Tibial artery (tissue), 4 donors: ENCODE data around the gene RELT.

ENCODE experiments used
- DNase-seq, 2 donors: peaks; one replicate each; pipeline ENCODE4 v3.0.0-alpha.2; 2019
- H3K27ac ChIP-seq, 2 donors: fragments of 200-600 bp; sonication (generic) in 1 of 2; 1 replicate in 1 of 2; 2 replicates in 1 of 2; pipeline ENCODE4 v1.5.1; 2018 to 2019; ENCODE audit warnings: mild to moderate bottlenecking in 1 of 2
- H3K27me3 ChIP-seq, 2 donors: fragments of 200-600 bp; sonication (generic) in 1 of 2; one replicate each; pipeline versions ENCODE4 v1.5.1 to v1.6.0; 2016 to 2019
- H3K36me3 ChIP-seq, 3 donors: fragments of 200-600 bp; sonication (generic) in 2 of 3; one replicate each; pipeline ENCODE4 v1.5.1; 2016 to 2019; ENCODE audit warnings: mild to moderate bottlenecking in 2 of 3
- H3K4me1 ChIP-seq, 4 donors: fragments of 200-600 bp; sonication (generic) in 2 of 4; 1 replicate in 3 of 4; 2 replicates in 1 of 4; pipeline ENCODE4 v1.5.1; 2016 to 2019
- H3K4me3 ChIP-seq, 2 donors: fragments of 200-600 bp; sonication (generic) in 1 of 2; 1 replicate in 1 of 2; 2 replicates in 1 of 2; pipeline ENCODE4 v1.5.1; 2018 to 2019; ENCODE audit warnings: mild to moderate bottlenecking in 2 of 2
- H3K9me3 ChIP-seq, 3 donors: fragments of 200-600 bp; sonication (generic) in 1 of 3; one replicate each; pipeline ENCODE4 v1.5.1; 2016 to 2019
- CTCF ChIP-seq, 2 experiments: fragments of 200-600 bp in 1 of 2; fragments of 450-650 bp in 1 of 2; IDR thresholded peaks; one replicate each; pipeline ENCODE4 v1.5.1; 2017 to 2019; ENCODE audit warnings: antibody characterized with exemption in 2 of 2, mild to moderate bottlenecking in 1 of 2, moderate library complexity in 1 of 2
- intact Hi-C: fragments of 100-400 bp; cut with DNase I; formaldehyde crosslinking; loops from one replicate; pipeline ENCODE4 v1.15.0; 2023; ENCODE audit warnings: low total_unique reads

RELT gene

GRCh38 chr11:73400293-73400692, 24.1 kb downstream of the RELT start:
- Histone ChIP-seq H3K4me3 (no peak overlapping the region), H3K36me3 (peaks cover 0 to 13% (median 3%) of the 10 kb centered on the region in 3 donors), H3K27me3 (no peaks in the 10 kb centered on the region), H3K27ac (no peak overlapping the region), H3K9me3 (no peaks in the 10 kb centered on the region), H3K4me1 (peaks cover 0 to 12% (median 5%) of the 10 kb centered on the region in 4 donors)
- no peak for DNase-seq
- intact Hi-C loops: no loop called here
- TF ChIP-seq CTCF (IDR thresholded peaks at IDR 0.05): no peak

- intact Hi-C loops: no loop called here
- peak in 1 of 2 donors; percentile 43 for DNase-seq
Observed at GRCh38 chr11:73401217-73401923, 25.2 kb downstream of the RELT start.

GRCh38 chr11:73401924-73402833, 26.0 kb downstream of the RELT start:
- no peak for TF ChIP-seq CTCF (IDR thresholded peaks at IDR 0.05)
- Histone ChIP-seq H3K27me3 (no peaks in the 10 kb centered on the region), H3K36me3 (peaks cover 9 to 30% (median 13%) of the 10 kb centered on the region in 3 donors), H3K27ac (no peak overlapping the region), H3K4me3 (no peak overlapping the region), H3K9me3 (no peaks in the 10 kb centered on the region), H3K4me1 (peaks cover 0 to 8% (median 2%) of the 10 kb centered on the region in 4 donors)
- DNase-seq: no peak
- intact Hi-C loops: loop anchor here (2.0 kb wide), 1 partner anchor 261 kb away; no protein-coding TSS in a partner anchor

More at GRCh38 chr11:73401217-73401923, 25.2 kb downstream of the RELT start:
- peaks cover 0 to 12% (median 5%) of the 10 kb centered on the region in 4 donors for H3K4me1 ChIP-seq
- H3K9me3 ChIP-seq: no peaks in the 10 kb centered on the region
- H3K4me3 ChIP-seq: no peak overlapping the region
- H3K27me3 ChIP-seq: no peaks in the 10 kb centered on the region
- H3K27ac ChIP-seq: no peak overlapping the region
- peaks cover 4 to 24% (median 6%) of the 10 kb centered on the region in 3 donors for H3K36me3 ChIP-seq
- no peak for TF ChIP-seq CTCF (IDR thresholded peaks at IDR 0.05)

GRCh38 chr11:73402834-73403185, 26.6 kb downstream of the RELT start:
- no peak for DNase-seq
- no peak overlapping the region for H3K4me3 ChIP-seq
- intact Hi-C loops: loop anchor here (2.0 kb wide), 1 partner anchor 260 kb away; no protein-coding TSS in a partner anchor
- no peak for TF ChIP-seq CTCF (IDR thresholded peaks at IDR 0.05)
- H3K36me3 ChIP-seq: peaks cover 9 to 37% (median 19%) of the 10 kb centered on the region in 3 donors
- H3K9me3 ChIP-seq: no peaks in the 10 kb centered on the region
- H3K27me3 ChIP-seq: no peaks in the 10 kb centered on the region
- peaks cover 0 to 5% (median 2%) of the 10 kb centered on the region in 4 donors for H3K4me1 ChIP-seq
- H3K27ac ChIP-seq: no peak overlapping the region

GRCh38 chr11:73403541-73403940, 27.3 kb downstream of the RELT start:
- no peak overlapping the region for H3K4me3 ChIP-seq
- peaks cover 0 to 5% (median 2%) of the 10 kb centered on the region in 4 donors for H3K4me1 ChIP-seq
- intact Hi-C loops: loop anchor here (2.0 kb wide), 1 partner anchor 259 kb away; no protein-coding TSS in a partner anchor
- no peak overlapping the region for H3K27ac ChIP-seq
- H3K27me3 ChIP-seq: no peaks in the 10 kb centered on the region
- TF ChIP-seq CTCF (IDR thresholded peaks at IDR 0.05): no peak
- no peaks in the 10 kb centered on the region for H3K9me3 ChIP-seq
- no peak for DNase-seq
- peaks cover 9 to 44% (median 25%) of the 10 kb centered on the region in 3 donors for H3K36me3 ChIP-seq
